Measurements from ENCODE around the gene COL11A1.
"Not testable (repeated sequence)": the region's sequence is repeated elsewhere in the genome, so short reads cannot be mapped to it uniquely, and the experiment has no call there.

Gene COL11A1

DNA sequence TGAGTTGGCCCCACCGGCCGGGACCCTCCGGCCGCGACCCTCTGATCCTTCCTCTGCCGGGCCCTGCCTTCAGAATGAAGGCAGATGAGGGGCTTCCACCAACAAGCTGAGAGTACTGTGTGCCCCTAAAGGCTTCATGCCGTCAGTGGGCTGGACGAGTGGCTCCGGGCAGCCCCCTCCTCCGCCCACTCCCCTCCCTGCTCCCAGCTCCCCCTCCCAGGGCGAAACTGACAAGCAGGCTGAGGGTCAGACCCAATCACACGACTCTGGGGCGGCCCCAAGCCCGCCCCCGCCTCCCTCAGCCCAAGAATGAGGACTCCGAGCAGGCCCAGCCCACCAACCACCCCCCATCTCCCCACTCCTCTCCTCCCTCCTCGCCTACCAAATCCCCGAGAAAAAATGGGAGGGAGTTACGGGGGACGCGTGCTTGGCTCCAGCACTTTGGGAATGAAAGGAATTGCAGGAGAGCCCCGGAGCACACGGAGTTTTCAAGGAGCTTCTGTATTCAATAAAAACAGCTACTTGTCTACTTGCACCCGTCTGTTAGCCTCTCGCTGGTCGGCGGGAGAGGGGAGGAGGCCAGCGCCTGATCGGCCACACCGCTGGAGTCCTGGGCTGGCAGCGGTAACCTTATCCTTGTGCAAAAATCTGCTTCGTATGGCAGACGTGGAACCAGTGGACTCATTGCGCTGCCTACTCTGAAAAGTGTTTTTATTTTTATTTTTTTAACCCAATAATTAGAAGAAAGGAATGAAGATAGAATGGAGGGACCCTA lies at the start of gene COL11A1:
Gene COL11A1, minus strand, starts transcription at position 147 of the 775 bp plus-strand sequence. CDS start 344 bp downstream, outside the sequence.
- no peak within 1 kb of the TSS for H3K4me3 ChIP-seq (ENCODE audit: low read length)
- TF ChIP-seq ZNF274 (IDR thresholded peaks at IDR 0.05; ENCODE audit: low read depth, low read length), result no peak

DNA sequence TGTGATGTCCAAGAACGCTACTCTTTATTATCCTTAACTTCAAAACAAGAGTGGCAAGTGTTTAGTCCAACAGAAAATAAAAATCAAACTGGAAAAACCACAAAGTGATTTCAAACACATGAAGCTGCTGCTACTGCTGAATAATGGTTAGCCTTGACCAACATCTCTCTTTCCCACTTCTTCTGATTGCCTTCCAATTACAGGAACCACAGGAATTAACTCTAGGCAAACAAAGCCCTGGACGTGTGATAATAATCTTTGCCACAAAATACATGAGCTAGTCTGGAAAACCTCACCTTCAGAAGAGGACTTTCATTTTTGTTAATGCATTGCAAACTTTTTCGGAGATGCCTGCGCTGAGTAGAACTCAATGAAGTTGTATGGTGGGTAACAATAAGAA lies 48.6 kb upstream of the COL11A1 start:
- H3K4me3 ChIP-seq (ENCODE audit: low read length), result no peak overlapping the region

DNA sequence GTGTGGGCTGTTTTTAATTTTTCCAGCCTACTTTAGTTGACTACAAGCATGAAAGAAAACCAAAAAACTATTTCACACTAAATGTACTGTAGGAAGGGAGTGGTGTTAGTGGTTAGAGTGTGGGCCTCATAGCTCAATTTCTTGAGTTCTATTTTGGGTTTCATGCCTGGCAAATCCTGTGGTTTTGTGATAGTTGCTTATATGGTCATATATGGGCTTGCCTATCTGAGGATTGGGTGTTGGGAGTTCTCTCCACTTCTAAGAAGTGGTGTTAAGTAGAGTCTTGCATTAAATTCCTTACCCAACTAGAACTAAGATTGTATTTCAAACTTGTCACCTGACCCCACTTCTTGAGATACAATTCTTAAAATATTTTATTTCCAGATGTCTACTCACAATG lies 37.8 kb upstream of the COL11A1 start:
- H3K4me3 ChIP-seq (ENCODE audit: low read length), result no peak overlapping the region
- TF ChIP-seq ZNF274 (IDR thresholded peaks at IDR 0.05; ENCODE audit: low read depth, low read length), result no peak

More for the DNA sequence above, 48.6 kb upstream of the COL11A1 start:
- TF ChIP-seq ZNF274 (IDR thresholded peaks at IDR 0.05; ENCODE audit: low read depth, low read length), result no peak

DNA sequence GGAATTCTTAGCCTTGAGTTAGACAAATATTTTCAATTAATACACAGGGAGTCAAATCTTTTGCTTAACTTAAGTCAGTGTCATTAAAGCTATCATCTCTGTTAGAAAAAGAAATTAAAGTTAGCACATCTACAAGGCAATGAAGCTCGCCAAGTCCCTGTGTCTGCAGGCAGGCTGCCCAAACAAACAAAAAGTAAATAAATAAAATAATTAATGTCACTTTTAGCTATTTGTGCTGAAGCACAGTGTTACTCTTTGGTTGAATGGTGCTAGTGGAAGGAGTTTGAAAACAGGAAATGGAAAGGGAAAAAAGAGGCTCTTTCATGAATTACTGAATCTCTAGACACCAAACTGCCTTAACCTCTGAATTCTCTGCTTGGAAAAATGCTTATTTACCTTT lies 37.1 kb upstream of the COL11A1 start:
- no peak overlapping the region for H3K4me3 ChIP-seq (ENCODE audit: low read length)
- TF ChIP-seq ZNF274 (IDR thresholded peaks at IDR 0.05; ENCODE audit: low read depth, low read length), result no peak

DNA sequence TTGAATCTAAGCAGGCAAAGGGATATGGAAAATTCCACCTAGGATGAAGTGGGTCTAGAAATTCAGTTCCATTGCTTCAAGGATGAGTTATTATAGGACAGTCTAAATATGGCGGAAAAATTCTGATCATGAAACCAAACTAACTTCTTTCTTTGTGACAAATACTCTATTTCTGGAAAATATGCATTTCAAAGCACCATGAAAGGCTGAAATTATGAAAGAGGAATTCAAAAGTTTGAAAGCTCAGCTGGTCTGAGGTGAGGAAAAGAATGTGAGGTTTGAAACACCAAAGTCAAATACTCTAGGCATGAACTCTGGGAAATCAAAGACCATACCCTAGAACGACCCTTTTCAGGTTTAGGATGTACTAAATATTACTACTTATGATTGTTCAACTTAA lies 36.4 kb upstream of the COL11A1 start:
- no peak overlapping the region for H3K4me3 ChIP-seq (ENCODE audit: low read length)

DNA sequence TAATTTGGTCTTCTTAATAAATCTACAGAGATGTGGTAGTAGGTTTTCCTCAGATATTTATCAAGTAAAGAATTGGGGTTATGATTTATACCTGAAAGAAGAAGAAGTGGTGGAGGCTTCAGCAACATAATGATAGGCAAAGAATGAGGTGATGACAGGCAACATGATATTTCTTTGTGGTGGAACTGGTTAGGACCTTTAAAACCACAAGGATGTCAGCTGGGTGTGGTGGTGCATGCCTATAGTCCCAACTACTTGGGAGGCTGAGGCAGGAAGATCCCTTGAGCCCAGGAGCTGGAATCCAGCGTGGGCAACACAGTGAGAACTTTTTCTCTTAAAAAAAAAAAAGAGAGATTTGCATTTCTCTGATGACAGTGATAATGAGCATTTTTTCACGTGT lies 34.1 kb upstream of the COL11A1 start:
- TF ChIP-seq ZNF274 (IDR thresholded peaks at IDR 0.05; ENCODE audit: low read depth, low read length), result no peak
- H3K4me3 ChIP-seq (ENCODE audit: low read length), result no peak overlapping the region

More for the DNA sequence above, 36.4 kb upstream of the COL11A1 start:
- TF ChIP-seq ZNF274 (IDR thresholded peaks at IDR 0.05; ENCODE audit: low read depth, low read length), result no peak

DNA sequence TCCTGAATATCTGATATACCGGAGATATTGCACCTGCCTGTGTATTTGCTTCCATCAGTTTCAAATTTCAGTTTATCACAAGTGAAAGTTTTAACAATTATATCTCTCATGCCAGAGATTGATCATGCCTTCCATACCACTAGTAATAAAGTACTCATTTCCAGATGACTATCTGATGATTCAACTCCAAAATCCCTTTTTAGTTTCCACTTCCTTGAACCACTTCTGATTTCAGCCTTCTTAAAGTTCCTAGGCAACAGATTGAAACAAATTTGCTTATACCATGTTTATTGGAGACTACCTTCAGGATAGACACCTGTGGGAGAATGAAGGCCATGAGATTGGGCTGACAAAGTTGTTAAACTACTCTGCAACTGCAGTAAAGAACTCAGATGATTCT lies 21.5 kb upstream of the COL11A1 start:
- H3K4me3 ChIP-seq (ENCODE audit: low read length), result no peak overlapping the region
- TF ChIP-seq ZNF274 (IDR thresholded peaks at IDR 0.05; ENCODE audit: low read depth, low read length), result no peak

DNA sequence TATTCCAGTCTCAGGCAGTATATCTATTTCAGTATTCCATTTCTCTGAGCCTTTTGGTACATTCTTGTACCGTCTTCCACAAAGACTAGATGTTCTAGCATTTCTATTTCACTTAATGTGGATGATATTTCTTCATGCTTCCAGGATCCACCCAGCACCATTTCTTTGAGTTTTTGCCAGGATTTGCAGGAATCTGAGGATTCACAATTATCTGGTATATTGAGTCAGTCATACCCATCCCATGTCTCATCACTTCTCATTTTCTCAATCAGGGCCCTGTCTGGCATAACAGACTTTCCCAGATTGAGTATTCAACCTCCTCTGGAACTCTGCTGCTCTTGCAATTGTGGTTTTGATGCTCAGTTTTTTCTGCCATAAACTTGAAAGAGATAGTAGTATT lies 20.9 kb upstream of the COL11A1 start:
- H3K4me3 ChIP-seq (ENCODE audit: low read length), result no peak overlapping the region
- TF ChIP-seq ZNF274 (IDR thresholded peaks at IDR 0.05; ENCODE audit: low read depth, low read length), result no peak

DNA sequence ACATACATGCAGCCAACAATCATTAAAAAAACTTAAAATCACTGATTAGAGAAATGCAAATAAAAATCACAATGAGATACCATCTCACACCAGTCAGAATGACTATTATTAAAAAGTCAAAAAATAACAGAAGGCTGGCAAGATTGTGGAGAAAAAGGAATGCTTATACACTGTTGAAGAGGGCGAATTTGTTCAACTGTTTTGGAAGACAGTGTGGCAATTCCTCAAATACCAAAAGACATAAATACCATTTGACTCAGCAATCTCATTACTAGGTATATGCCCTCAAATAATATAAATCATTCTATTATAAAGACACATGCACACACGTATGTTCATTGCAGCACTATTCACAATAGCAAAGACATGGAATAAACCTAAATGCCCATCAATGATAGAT lies 19.9 kb upstream of the COL11A1 start:
- H3K4me3 ChIP-seq (ENCODE audit: low read length), result not testable (repeated sequence)

DNA sequence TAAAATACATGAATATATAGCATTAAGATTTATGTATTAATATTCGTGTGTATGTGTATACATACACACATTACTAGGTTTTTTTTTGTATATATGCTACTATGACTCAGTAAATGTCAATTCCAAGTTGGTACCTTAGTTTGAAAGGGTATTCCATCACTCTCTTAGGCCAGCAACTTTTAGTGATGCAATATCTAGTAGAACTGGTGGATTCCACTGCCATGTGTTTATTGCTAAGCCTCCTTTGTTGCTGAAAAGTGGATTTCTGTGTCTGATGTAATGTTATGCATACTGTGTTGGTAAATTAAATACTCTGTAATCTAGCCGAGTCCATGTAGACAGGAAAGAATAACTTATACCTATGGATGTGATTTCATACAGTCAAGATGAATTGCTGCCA lies 16.9 kb upstream of the COL11A1 start:
- TF ChIP-seq ZNF274 (IDR thresholded peaks at IDR 0.05; ENCODE audit: low read depth, low read length), result no peak
- no peak overlapping the region for H3K4me3 ChIP-seq (ENCODE audit: low read length)

DNA sequence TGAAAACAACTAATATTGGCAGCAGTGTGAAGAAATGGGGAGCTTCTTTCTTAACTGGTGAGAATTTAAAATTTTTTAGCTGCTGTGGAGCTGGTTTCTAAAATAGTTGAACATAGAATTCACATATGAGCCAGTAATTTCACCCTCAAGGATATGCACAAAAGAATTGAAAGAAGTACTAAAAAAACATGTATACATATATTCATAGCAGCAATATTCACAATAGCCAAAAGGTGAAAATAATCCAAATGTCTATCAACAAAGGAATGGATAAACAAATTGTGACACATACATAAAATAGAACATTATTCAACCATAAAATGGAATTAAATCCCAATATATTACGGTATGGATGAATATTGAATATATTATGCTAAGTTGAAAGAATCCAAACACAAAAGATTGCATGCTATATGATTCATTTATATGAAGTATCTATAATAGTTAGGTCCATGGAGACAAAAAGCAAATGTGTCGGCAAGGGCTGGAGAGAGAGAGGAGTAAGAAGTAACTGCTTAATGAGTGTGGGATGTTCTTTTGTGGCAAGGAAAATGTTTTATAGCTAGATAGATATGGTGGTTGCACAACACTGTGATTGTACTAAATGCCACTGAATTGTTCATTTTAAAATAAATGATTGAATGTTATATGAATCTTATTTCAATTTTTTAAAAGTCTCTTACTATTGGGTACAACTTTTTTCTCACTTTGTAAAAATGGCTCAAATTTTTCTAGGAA lies 14.8 kb upstream of the COL11A1 start:
- no peak overlapping the region for H3K4me3 ChIP-seq (ENCODE audit: low read length)
- TF ChIP-seq ZNF274 (IDR thresholded peaks at IDR 0.05; ENCODE audit: low read depth, low read length), result no peak

DNA sequence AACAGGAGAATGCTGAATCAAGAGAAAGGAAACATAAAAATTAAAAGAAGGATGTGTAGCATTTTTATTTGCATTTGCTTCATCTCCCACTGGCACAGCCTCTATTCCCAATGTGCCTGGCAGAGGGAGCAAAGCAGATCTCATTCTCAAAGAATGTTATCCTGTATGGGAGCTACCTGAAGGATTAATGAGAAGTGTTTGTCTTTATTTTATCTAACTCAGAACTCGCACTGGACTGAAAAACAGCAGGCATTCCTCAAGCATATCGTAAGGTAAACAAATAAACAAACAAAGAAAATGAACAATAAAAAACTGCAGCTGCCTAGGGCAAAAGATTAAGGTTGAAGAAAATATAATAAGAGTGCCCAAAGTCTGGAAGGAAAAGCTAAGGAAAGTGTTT lies 12.7 kb upstream of the COL11A1 start:
- TF ChIP-seq ZNF274 (IDR thresholded peaks at IDR 0.05; ENCODE audit: low read depth, low read length), result no peak
- no peak overlapping the region for H3K4me3 ChIP-seq (ENCODE audit: low read length)

DNA sequence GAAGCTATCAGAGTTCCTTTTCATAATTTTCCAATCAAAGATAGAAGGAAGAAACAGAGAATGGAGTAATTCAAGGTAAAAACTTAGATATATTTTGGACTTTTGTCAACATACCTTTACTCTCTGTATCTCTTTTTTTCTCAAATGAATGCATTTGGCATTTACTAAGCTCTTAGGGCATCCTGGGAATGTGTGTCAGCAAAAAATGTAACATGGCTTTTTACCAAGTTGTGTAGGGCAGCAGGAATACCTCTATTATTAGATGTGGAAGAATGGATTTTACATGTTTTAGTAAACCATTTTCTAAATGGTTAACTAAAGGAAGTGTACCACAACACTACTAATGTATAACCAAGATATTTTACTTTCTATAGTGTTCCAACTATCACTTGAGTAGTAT lies 4.2 kb upstream of the COL11A1 start:
- no peak overlapping the region for H3K4me3 ChIP-seq (ENCODE audit: low read length)
- no peak for TF ChIP-seq ZNF274 (IDR thresholded peaks at IDR 0.05; ENCODE audit: low read depth, low read length)

DNA sequence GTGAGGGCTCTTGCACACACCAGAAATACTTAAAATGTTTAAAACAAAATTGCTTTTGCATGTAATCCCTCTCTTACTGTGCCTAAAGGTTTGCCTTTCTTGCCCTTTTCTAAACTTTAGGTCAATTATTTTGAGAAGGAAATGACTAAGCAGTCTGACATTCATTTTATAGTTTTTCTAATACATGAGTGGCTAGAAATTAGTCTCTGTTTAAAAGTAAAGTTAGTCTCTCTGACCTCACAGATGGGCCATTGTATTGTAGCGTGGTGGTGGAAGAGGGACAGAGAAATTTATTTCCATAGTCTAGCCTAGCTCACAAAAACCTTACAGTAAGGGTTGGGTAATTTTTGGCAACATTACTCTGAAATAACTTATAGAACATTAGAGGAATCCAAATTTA lies 3.6 kb upstream of the COL11A1 start:
- TF ChIP-seq ZNF274 (IDR thresholded peaks at IDR 0.05; ENCODE audit: low read depth, low read length), result no peak
- no peak overlapping the region for H3K4me3 ChIP-seq (ENCODE audit: low read length)

DNA sequence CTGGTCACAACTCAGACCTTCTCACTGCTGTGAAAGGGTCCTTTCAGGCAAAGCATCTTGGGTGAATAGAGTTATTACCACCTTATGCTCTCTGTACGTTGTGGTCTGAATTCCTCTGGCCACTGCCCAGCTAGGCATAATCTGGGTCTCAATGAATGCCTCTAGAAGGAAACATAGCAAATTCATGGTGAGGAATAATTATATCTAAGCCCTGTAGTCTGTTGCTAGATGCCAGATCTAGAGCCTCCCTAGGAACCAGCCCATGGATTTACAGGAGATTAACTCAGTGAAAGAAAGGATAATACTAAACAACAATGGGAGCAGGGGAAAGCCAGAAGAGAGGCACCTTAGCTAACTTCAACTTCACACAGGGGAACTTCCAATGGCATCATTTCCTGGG lies 2.4 kb upstream of the COL11A1 start:
- no peak overlapping the region for H3K4me3 ChIP-seq (ENCODE audit: low read length)
- TF ChIP-seq ZNF274 (IDR thresholded peaks at IDR 0.05; ENCODE audit: low read depth, low read length), result no peak
